Neural cell (in vitro differentiated cells): ENCODE results near the gene FAM204A. TPM values are rescaled to one million over a fixed set of nuclear protein-coding genes. Genes with fewer than 3 reads are reported as not detected.

Experiments
- H2AFZ ChIP-seq: fragments of 200-600, 300-800 bp; sonication (generic), shearing (Covaris generic); 2 replicates; pipeline ENCODE4 v1.6.0; 2014; ENCODE audit warnings: low read depth, mild to moderate bottlenecking, antibody characterized with exemption, low read length, moderate library complexity
- H3F3A ChIP-seq: fragments of 200-600 bp; shearing (Covaris generic); 2 replicates; pipeline ENCODE4 v1.6.1; 2016; ENCODE audit warnings: mild to moderate bottlenecking, moderate library complexity, mixed read lengths, antibody characterized with exemption, low read length; ENCODE audit not compliant: insufficient read depth, poor library complexity, severe bottlenecking
- H3K27ac ChIP-seq: fragments of 200-600, 300-800 bp; sonication (generic), shearing (Covaris generic); 2 replicates; pipeline ENCODE4 v1.5.1; 2014; ENCODE audit warnings: mild to moderate bottlenecking, low read length, moderate library complexity
- H3K27me3 ChIP-seq: fragments of 300-800, 200-600 bp; sonication (generic), shearing (Covaris generic); 2 replicates; pipeline ENCODE4 v1.6.0; 2014; ENCODE audit warnings: mild to moderate bottlenecking, low read depth, low read length, moderate library complexity; ENCODE audit not compliant: insufficient read depth
- H3K36me3 ChIP-seq: fragments of 300-800, 200-600 bp; sonication (generic), shearing (Covaris generic); 2 replicates; pipeline ENCODE4 v1.5.1; 2014; ENCODE audit warnings: mild to moderate bottlenecking, antibody characterized with exemption, low read length, moderate library complexity; ENCODE audit not compliant: insufficient read depth
- H3K4me2 ChIP-seq: fragments of 300-800, 200-600 bp; sonication (generic), shearing (Covaris generic); 2 replicates; pipeline ENCODE4 v1.6.0; 2014; ENCODE audit warnings: mild to moderate bottlenecking, low read length
- H3K4me3 ChIP-seq: fragments of 300-800, 200-600 bp; sonication (generic), shearing (Covaris generic); 2 replicates; pipeline ENCODE4 v1.5.1; 2014; ENCODE audit warnings: mild to moderate bottlenecking, low read length, moderate library complexity
- H3K79me2 ChIP-seq: fragments of 200-600 bp; shearing (Covaris generic); replicated peaks from 2 replicates; pipeline ENCODE4 v1.6.0; 2014; ENCODE audit warnings: mild to moderate bottlenecking, low read length, moderate library complexity; ENCODE audit not compliant: insufficient read depth
- H3K9ac ChIP-seq: fragments of 300-800, 200-600 bp; sonication (generic), shearing (Covaris generic); 2 replicates; pipeline ENCODE4 v1.6.1; 2016; ENCODE audit warnings: mild to moderate bottlenecking, low read length, mixed read lengths
- H3K9me2 ChIP-seq: fragments of 200-600 bp; shearing (Covaris generic); 2 replicates; pipeline ENCODE4 v1.6.1; 2016; ENCODE audit warnings: mild to moderate bottlenecking, low read length, mixed read lengths; ENCODE audit not compliant: insufficient read depth
- H3K9me3 ChIP-seq: fragments of 200-600, 300-800 bp; sonication (generic), shearing (Covaris generic); 2 replicates; pipeline ENCODE4 v1.6.1; 2016; ENCODE audit warnings: mild to moderate bottlenecking, mixed run types, low read length, moderate library complexity, mixed read lengths
- H4K20me1 ChIP-seq: fragments of 200-600 bp; shearing (Covaris generic); 2 replicates; pipeline ENCODE4 v1.6.1; 2016; ENCODE audit warnings: mild to moderate bottlenecking, mixed run types; ENCODE audit not compliant: insufficient read depth
- EP300 ChIP-seq: fragments of 450-650 bp; conservative IDR thresholded peaks from 2 replicates; pipeline ENCODE4 v1.6.1; 2014; ENCODE audit warnings: antibody characterized with exemption, mild to moderate bottlenecking, moderate library complexity; ENCODE audit not compliant: poor library complexity, severe bottlenecking
- EZH2 ChIP-seq: fragments of 200-600, 300-800 bp; shearing (Covaris generic), sonication (generic); IDR thresholded peaks from 2 replicates; pipeline ENCODE4 v1.6.1; 2014; ENCODE audit warnings: antibody characterized with exemption, low read length, borderline replicate concordance, mild to moderate bottlenecking; ENCODE audit not compliant: insufficient read depth, poor library complexity, severe bottlenecking
- MXI1 ChIP-seq: fragments of 450-650 bp; conservative IDR thresholded peaks from 2 replicates; pipeline ENCODE4 v1.6.1; 2014; ENCODE audit warnings: antibody characterized with exemption, mild to moderate bottlenecking; ENCODE audit not compliant: poor library complexity, severe bottlenecking
- POLR2AphosphoS5 ChIP-seq: IDR thresholded peaks from 2 replicates; pipeline ENCODE4 v1.6.1; 2012
- RAD21 ChIP-seq: fragments of 450-650 bp; conservative IDR thresholded peaks from 2 replicates; pipeline ENCODE4 v1.6.1; 2014; ENCODE audit warnings: antibody characterized with exemption, mild to moderate bottlenecking, moderate library complexity
- SMC3 ChIP-seq: fragments of 450-650 bp; conservative IDR thresholded peaks from 2 replicates; pipeline ENCODE4 v1.6.1; 2014; ENCODE audit warnings: antibody characterized with exemption, mild to moderate bottlenecking, moderate library complexity; ENCODE audit not compliant: poor library complexity
- TAF1 ChIP-seq: IDR thresholded peaks from 2 replicates; pipeline ENCODE4 v1.6.1; 2012; ENCODE audit warnings: low read depth
- polyA plus RNA-seq: library from polyadenylated mRNA; depleted of rRNA; stranded (reverse); fragments of >200 nt; gene quantifications from 2 replicates; pipeline ENCODE4 v1.2.3, GENCODE V29; 2014
- TF ChIP-seq, protein P1 (sequence below): fragments of 450-650 bp; IDR thresholded peaks from 2 replicates; pipeline ENCODE4 v1.5.1; 2014; ENCODE audit warnings: antibody characterized with exemption, mild to moderate bottlenecking, moderate library complexity; ENCODE audit not compliant: poor library complexity, severe bottlenecking
- TF ChIP-seq, protein P2 (sequence below): IDR thresholded peaks from 2 replicates; pipeline ENCODE4 v1.6.1; 2012; ENCODE audit warnings: borderline replicate concordance

Gene FAM204A
- polyA plus RNA-seq, 1 donor from 2014 or later = 202 TPM

DNA sequence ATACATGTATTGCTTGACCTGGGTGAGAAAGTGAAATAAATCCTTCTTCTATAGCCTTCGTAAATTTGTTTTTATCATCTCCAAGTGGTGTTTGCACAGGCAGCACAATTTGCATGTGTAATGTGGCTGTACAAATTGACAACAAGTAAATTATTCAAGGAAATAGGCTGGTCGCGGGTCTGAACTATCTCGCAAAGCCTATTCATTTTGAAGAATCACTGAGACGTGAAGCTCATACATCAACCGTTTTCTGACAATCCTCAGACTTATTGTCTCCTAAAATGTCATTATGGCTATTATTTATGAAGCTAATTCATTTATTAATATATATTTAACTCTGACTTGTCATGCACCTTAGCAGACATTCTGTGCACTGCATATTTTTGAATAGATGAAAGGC is 16.2 kb upstream of the FAM204A start:
- Histone ChIP-seq H3K9me3 (no peaks in the 10 kb centered on the region), H3F3A (no peaks in the 10 kb centered on the region), H3K9ac (peak overlapping the region; percentile 9), H2AFZ (no peak overlapping the region), H3K27me3 (no peaks in the 10 kb centered on the region), H3K27ac (peak overlapping the region; percentile 44), H3K9me2 (no peaks in the 10 kb centered on the region), H3K36me3 (no peaks in the 10 kb centered on the region), H3K4me2 (peak overlapping the region; percentile 33), H3K79me2 (no peaks in the 10 kb centered on the region), H4K20me1 (no peaks in the 10 kb centered on the region), H3K4me3 (peak overlapping the region; percentile 47)
- TF ChIP-seq POLR2AphosphoS5 = peak; percentile 34
- TF ChIP-seq, protein P1, sequence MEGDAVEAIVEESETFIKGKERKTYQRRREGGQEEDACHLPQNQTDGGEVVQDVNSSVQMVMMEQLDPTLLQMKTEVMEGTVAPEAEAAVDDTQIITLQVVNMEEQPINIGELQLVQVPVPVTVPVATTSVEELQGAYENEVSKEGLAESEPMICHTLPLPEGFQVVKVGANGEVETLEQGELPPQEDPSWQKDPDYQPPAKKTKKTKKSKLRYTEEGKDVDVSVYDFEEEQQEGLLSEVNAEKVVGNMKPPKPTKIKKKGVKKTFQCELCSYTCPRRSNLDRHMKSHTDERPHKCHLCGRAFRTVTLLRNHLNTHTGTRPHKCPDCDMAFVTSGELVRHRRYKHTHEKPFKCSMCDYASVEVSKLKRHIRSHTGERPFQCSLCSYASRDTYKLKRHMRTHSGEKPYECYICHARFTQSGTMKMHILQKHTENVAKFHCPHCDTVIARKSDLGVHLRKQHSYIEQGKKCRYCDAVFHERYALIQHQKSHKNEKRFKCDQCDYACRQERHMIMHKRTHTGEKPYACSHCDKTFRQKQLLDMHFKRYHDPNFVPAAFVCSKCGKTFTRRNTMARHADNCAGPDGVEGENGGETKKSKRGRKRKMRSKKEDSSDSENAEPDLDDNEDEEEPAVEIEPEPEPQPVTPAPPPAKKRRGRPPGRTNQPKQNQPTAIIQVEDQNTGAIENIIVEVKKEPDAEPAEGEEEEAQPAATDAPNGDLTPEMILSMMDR = no peak
- TF ChIP-seq MXI1 = no peak
- no peak for TF ChIP-seq SMC3
- peak; percentile 67 for TF ChIP-seq EP300
- no peak for TF ChIP-seq TAF1

DNA sequence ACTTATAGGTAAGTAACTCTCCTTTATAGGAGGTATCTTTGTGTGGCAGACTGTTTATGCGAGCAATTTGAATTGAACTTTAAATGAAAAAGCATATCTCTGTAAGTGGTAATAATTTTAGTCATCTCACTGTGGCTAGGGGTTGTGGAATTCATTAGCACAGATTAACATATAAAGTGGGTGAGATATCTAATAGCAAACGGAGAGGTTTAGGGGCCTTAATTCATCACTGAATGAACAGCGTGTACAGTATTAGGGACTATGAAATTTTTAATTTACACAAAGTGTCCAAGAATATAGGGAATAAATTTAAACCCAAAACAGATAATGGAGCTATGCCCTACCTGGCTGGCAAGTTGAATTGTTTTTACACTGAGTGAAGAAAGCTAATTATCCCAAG is 15.7 kb upstream of the FAM204A start:
- TF ChIP-seq, protein P1 = no peak
- no peak for TF ChIP-seq SMC3
- TF ChIP-seq RAD21 = no peak
- no peak for TF ChIP-seq TAF1
- no peak for TF ChIP-seq POLR2AphosphoS5
- no peak for TF ChIP-seq EZH2
- TF ChIP-seq, protein P2, sequence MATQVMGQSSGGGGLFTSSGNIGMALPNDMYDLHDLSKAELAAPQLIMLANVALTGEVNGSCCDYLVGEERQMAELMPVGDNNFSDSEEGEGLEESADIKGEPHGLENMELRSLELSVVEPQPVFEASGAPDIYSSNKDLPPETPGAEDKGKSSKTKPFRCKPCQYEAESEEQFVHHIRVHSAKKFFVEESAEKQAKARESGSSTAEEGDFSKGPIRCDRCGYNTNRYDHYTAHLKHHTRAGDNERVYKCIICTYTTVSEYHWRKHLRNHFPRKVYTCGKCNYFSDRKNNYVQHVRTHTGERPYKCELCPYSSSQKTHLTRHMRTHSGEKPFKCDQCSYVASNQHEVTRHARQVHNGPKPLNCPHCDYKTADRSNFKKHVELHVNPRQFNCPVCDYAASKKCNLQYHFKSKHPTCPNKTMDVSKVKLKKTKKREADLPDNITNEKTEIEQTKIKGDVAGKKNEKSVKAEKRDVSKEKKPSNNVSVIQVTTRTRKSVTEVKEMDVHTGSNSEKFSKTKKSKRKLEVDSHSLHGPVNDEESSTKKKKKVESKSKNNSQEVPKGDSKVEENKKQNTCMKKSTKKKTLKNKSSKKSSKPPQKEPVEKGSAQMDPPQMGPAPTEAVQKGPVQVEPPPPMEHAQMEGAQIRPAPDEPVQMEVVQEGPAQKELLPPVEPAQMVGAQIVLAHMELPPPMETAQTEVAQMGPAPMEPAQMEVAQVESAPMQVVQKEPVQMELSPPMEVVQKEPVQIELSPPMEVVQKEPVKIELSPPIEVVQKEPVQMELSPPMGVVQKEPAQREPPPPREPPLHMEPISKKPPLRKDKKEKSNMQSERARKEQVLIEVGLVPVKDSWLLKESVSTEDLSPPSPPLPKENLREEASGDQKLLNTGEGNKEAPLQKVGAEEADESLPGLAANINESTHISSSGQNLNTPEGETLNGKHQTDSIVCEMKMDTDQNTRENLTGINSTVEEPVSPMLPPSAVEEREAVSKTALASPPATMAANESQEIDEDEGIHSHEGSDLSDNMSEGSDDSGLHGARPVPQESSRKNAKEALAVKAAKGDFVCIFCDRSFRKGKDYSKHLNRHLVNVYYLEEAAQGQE = no peak
- no peak for TF ChIP-seq MXI1
- TF ChIP-seq EP300 = no peak
- H3K27me3 ChIP-seq = no peaks in the 10 kb centered on the region
- H3K27ac ChIP-seq = peak overlapping the region; percentile 44
- no peaks in the 10 kb centered on the region for H3K9me3 ChIP-seq
- H2AFZ ChIP-seq = no peak overlapping the region
- H3K79me2 ChIP-seq = no peaks in the 10 kb centered on the region
- H4K20me1 ChIP-seq = no peaks in the 10 kb centered on the region
- peak overlapping the region; percentile 33 for H3K4me2 ChIP-seq
- peak overlapping the region; percentile 47 for H3K4me3 ChIP-seq
- peak overlapping the region; percentile 9 for H3K9ac ChIP-seq
- no peaks in the 10 kb centered on the region for H3F3A ChIP-seq
- H3K9me2 ChIP-seq = no peaks in the 10 kb centered on the region
- no peaks in the 10 kb centered on the region for H3K36me3 ChIP-seq
